ENCODE results near the gene ARHGAP19. TPM values are rescaled to one million over a fixed set of nuclear protein-coding genes. Genes with fewer than 3 reads are reported as not detected.

The ARHGAP19 gene
- total RNA-seq, 1 donor from 2014 or later: 27.8 TPM

DNA sequence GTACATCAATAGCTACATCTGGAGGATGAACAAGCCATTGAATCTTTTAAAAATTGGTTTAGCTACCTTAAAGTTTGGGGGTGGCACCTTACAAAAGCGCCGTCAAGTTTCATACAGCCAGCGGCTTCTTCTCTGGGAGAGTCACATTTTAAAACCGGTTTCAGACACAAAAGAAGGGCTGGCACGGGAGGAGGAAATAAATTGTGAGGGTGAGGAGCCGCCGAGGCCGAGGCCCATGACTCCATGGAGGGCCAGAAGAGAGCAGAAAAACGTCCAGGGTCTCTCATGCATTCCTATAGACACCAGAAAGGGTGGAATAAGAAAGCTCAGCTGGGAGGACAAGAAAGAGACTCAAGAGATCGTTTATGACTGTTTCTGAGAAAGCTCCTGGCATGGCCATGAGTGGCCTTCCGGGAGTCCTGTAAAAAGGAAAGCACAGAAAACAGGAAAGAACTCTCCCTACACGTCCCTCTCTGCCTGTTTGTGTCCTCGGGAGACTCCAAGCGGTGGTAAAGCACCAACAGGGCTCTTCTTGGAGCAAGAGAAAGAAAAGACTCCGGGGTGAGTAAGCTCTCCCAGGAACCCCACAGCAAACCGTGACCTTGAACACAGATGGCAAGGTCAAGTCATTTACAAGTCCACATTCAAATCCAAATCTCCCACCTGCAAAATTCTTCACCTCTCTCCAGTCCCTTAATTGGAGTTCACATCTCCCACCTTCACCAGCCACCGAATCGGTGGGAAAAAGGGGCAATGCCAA lies 40.3 kb upstream of the ARHGAP19 start:
- Mint-ChIP-seq H3K36me3 (ENCODE audit: low read depth) (peaks cover 15% of the 10 kb centered on the region), H3K4me1 (ENCODE audit: low read depth) (peaks cover 51% of the 10 kb centered on the region), H3K4me3 (peak overlapping the region; percentile 86), H3K9me3 (no peaks in the 10 kb centered on the region), H3K27ac (peak overlapping the region; percentile 75), H3K27me3 (ENCODE audit: insufficient read depth) (peaks cover 20% of the 10 kb centered on the region)
- no peak for DNase-seq (ENCODE audit: low spot score)
- intact Hi-C loops (cut with micrococcal nuclease): loop anchor here (1.0 to 10.0 kb wide), 4 partner anchors 11 to 745 kb away; partner anchors contain the start of gene TM9SF3

- Mint-ChIP-seq H3K4me3 (peak overlapping the region; percentile 54), H3K4me1 (ENCODE audit: low read depth) (peaks cover 64% of the 10 kb centered on the region), H3K9me3 (no peaks in the 10 kb centered on the region), H3K36me3 (ENCODE audit: low read depth) (peaks cover 15% of the 10 kb centered on the region), H3K27me3 (ENCODE audit: insufficient read depth) (peaks cover 6% of the 10 kb centered on the region), H3K27ac (no peak overlapping the region)
- intact Hi-C loops (cut with micrococcal nuclease): loop anchor here (5.0 to 10.0 kb wide), 2 partner anchors 356 to 744 kb away; partner anchors contain the start of gene TM9SF3
- no peak for DNase-seq (ENCODE audit: low spot score)
These were observed 38.8 kb upstream of the ARHGAP19 start for GRCh38 chr10:97331153-97331703.

- Mint-ChIP-seq H3K27ac (no peak overlapping the region), H3K36me3 (ENCODE audit: low read depth) (peaks cover 15% of the 10 kb centered on the region), H3K9me3 (no peaks in the 10 kb centered on the region), H3K4me3 (no peak overlapping the region), H3K4me1 (ENCODE audit: low read depth) (peaks cover 63% of the 10 kb centered on the region), H3K27me3 (ENCODE audit: insufficient read depth) (no peaks in the 10 kb centered on the region)
- intact Hi-C loops (cut with micrococcal nuclease): loop anchor here (5.0 to 10.0 kb wide), 2 partner anchors 355 to 742 kb away; partner anchors contain the start of gene TM9SF3
- no peak for DNase-seq (ENCODE audit: low spot score)
These were observed 37.3 kb upstream of the ARHGAP19 start for GRCh38 chr10:97329766-97330165.

DNA sequence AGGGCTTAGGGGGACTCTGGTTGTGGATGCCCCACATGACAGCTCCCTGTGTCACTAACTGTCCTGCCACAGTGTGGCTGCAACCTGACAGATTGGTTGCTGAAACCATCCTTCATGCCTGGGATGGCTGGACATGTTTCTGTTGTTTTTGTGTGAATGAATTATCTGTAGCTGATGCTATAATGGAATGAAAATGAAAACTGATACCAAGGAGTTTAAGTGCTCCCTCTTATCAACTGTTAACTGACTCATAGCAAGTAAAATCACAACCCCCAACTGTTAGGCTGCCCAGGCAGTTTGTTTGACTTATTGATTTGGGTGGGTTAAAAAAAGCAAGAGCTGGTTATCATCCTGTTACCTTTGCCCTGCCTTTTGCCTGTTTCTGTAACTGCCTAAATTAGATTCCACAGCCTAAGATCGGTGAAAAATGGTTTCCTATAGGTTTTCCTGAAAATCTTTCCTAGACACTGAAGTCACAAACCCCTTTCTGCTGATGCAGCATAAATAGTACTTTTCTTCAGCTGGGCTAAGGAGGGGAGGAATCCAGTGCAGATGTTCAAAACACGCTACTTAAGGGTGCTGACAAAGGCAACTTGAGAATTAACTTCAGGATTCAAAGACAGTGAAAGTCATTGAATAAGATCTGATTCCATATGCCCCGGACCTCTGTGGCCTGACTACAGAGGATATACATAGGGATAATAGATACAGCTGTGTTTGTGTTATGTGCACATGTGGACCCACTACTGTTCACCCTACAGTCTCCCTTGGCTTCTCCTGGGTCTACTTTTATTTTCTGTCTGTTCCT lies 36.4 kb upstream of the ARHGAP19 start:
- Mint-ChIP-seq H3K27me3 (ENCODE audit: insufficient read depth) (no peaks in the 10 kb centered on the region), H3K4me3 (no peak overlapping the region), H3K27ac (peak overlapping the region; percentile 15), H3K4me1 (ENCODE audit: low read depth) (peaks cover 63% of the 10 kb centered on the region), H3K36me3 (ENCODE audit: low read depth) (peaks cover 15% of the 10 kb centered on the region), H3K9me3 (no peaks in the 10 kb centered on the region)
- intact Hi-C loops (cut with micrococcal nuclease): no loop called here
- no peak for DNase-seq (ENCODE audit: low spot score)

DNA sequence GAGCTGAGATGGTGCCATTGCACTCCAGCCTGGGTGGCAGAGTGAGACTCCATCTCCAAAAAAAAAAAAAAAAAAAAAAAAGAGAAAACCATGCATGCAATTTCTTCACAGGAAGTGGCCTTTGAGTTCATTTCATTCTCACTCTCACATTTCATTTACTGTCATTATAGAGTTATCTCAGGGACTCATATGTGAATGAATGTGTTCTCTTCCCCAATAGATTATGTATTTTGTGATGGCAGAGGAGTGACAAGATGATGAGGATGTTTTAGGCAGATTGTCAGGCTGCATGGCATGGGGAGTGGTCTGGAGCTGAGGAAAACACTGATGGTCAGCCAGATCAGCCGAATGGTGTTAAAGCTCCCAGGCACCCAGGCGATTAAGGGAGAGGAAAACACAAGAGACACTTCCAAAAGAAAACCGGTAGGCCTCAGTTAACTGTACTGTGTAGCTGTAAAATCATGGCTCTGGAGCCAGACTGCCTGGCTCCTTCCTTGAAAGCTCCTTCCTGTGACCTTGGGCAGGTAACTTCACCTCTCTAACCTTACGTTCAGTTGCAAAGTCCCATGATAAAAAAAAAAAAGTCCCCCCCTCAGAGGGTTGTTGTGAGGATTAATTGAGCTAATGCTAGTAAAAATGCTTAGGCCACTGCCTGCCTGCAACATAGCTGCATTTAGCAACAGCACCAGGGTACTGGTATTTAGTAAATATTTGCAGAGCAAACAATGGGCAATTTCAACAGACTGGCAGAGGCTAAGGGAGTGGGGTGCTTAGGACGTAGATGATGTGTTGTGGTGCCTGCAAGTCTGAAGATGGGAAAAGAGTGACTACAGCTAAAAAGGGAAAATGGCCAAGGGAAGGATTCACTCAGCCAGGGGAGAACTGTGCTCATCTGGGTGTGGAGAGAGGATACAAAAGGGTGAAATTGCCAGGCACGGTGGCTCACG lies 35.2 kb upstream of the ARHGAP19 start:
- no peak overlapping the region for H3K4me3 Mint-ChIP-seq
- intact Hi-C loops (cut with micrococcal nuclease): no loop called here

DNA sequence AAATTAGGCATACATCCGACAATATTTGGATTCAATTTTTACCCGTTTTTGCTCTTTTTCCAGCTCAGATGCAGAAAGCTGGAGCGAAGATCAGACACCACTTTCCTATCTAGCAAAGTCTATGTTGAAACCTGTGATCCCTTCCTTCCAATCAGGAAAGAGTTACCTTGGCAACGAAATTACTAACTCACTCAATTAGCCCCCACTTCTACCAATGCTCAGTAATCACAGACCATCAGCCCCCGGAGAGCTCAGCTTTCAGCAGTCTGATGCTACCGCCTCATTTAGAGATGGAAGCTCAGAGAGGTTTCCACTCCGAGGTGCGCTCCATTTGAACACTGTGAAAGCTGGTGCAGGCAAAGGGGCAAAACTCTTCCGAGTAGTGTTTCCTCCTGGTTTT lies 33.3 kb upstream of the ARHGAP19 start:
- no peaks in the 10 kb centered on the region for H3K9me3 Mint-ChIP-seq
- no peak overlapping the region for H3K4me3 Mint-ChIP-seq
- H3K36me3 Mint-ChIP-seq (ENCODE audit: low read depth): peaks cover 9% of the 10 kb centered on the region
- H3K27ac Mint-ChIP-seq: no peak overlapping the region
- no peak for DNase-seq (ENCODE audit: low spot score)
- intact Hi-C loops (cut with micrococcal nuclease): no loop called here
- H3K4me1 Mint-ChIP-seq (ENCODE audit: low read depth): peaks cover 50% of the 10 kb centered on the region
- peaks cover 11% of the 10 kb centered on the region for H3K27me3 Mint-ChIP-seq (ENCODE audit: insufficient read depth)

More for the DNA sequence above, 35.2 kb upstream of the ARHGAP19 start:
- Mint-ChIP-seq H3K27ac (peak overlapping the region; percentile 84), H3K36me3 (ENCODE audit: low read depth) (peaks cover 15% of the 10 kb centered on the region), H3K9me3 (no peaks in the 10 kb centered on the region), H3K4me1 (ENCODE audit: low read depth) (peaks cover 52% of the 10 kb centered on the region), H3K27me3 (ENCODE audit: insufficient read depth) (no peaks in the 10 kb centered on the region)
- no peak for DNase-seq (ENCODE audit: low spot score)

GRCh38 chr10:97323501-97323900 lies 31.1 kb upstream of the ARHGAP19 start:
- peaks cover 48% of the 10 kb centered on the region for H3K4me1 Mint-ChIP-seq (ENCODE audit: low read depth)
- H3K27ac Mint-ChIP-seq: no peak overlapping the region
- no peaks in the 10 kb centered on the region for H3K9me3 Mint-ChIP-seq
- intact Hi-C loops (cut with micrococcal nuclease): no loop called here
- peaks cover 18% of the 10 kb centered on the region for H3K27me3 Mint-ChIP-seq (ENCODE audit: insufficient read depth)
- peaks cover 4% of the 10 kb centered on the region for H3K36me3 Mint-ChIP-seq (ENCODE audit: low read depth)
- no peak for DNase-seq (ENCODE audit: low spot score)
- H3K4me3 Mint-ChIP-seq: no peak overlapping the region

DNA sequence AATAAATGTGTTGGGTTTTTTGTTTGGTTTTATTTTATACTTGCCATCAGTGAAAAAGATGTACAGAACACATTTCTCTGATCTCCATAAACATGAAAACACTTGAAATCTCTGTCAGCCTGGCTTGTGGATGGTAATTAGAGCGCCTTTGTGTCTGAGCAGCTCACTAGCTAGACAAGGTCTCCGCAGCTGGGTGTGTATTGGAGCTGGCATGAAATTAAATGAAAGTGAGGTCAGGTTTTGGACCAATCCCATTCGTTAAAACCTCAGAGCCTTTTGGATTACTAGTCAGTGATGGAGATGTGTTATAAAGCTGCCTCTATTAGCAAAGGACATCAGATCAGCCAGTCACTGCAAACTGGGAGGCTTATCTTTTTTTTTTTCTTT lies 29.4 kb upstream of the ARHGAP19 start:
- Mint-ChIP-seq H3K27ac (peak overlapping the region; percentile 48), H3K36me3 (ENCODE audit: low read depth) (peaks cover 2% of the 10 kb centered on the region), H3K27me3 (ENCODE audit: insufficient read depth) (peaks cover 19% of the 10 kb centered on the region), H3K4me3 (peak overlapping the region; percentile 39), H3K4me1 (ENCODE audit: low read depth) (peaks cover 33% of the 10 kb centered on the region), H3K9me3 (no peaks in the 10 kb centered on the region)
- intact Hi-C loops (cut with micrococcal nuclease): loop anchor here (1.0 to 2.0 kb wide), 2 partner anchors 12 to 177 kb away; partner anchors contain the start of genes MMS19 and UBTD1
- no peak for DNase-seq (ENCODE audit: low spot score)

DNA sequence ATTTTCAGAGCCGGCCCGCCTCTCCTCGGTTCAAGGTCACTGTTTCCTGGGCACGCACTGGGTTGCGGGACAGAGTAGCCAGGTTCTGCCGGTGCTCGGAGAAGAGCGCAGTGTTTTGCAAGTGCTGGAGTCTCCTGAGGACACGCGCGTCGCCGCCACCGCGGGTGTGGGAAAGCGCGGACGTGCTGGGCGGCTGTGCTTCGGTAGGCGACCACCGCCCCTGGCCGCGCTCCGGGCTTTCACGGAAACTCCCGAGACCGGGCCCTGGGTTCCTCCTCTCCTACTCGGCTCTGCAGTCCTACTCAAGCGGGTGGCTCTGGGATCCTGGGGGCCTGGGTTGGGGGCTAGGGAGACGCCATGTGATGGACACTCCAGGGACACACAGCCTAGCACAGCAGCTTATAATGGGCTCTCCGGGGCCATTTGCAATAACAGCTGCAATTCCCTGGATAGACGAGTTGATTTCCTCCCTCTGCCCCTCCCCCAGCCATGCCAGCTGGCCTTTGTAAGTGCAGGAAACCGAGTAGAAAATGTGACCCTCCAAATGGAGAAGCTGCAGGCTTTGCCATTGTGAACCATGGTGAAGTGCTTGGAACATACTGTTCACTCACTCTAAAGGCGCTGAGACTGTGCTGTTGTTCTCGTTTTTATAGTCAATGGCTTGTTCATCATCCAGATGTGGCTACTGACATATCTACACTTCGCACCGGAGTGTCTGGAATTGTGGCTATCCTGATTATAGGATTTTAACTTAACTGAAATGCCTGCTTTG lies 28.8 kb upstream of the ARHGAP19 start:
- peaks cover 19% of the 10 kb centered on the region for H3K27me3 Mint-ChIP-seq (ENCODE audit: insufficient read depth)
- H3K27ac Mint-ChIP-seq: peak overlapping the region; percentile 86
- H3K4me1 Mint-ChIP-seq (ENCODE audit: low read depth): peaks cover 30% of the 10 kb centered on the region
- H3K36me3 Mint-ChIP-seq (ENCODE audit: low read depth): peaks cover 2% of the 10 kb centered on the region
- intact Hi-C loops (cut with micrococcal nuclease): loop anchor here (1.0 to 2.0 kb wide), 2 partner anchors 12 to 178 kb away; partner anchors contain the start of genes MMS19 and UBTD1
- H3K9me3 Mint-ChIP-seq: no peaks in the 10 kb centered on the region
- peak overlapping the region; percentile 87 for H3K4me3 Mint-ChIP-seq
- DNase-seq (ENCODE audit: low spot score): no peak

GRCh38 chr10:97320480-97321031 lies 28.1 kb upstream of the ARHGAP19 start:
- Mint-ChIP-seq H3K4me1 (ENCODE audit: low read depth) (peaks cover 26% of the 10 kb centered on the region), H3K4me3 (peak overlapping the region; percentile 87), H3K36me3 (ENCODE audit: low read depth) (peaks cover 2% of the 10 kb centered on the region), H3K9me3 (no peaks in the 10 kb centered on the region), H3K27me3 (ENCODE audit: insufficient read depth) (peaks cover 23% of the 10 kb centered on the region), H3K27ac (peak overlapping the region; percentile 86)
- DNase-seq (ENCODE audit: low spot score): no peak
- intact Hi-C loops (cut with micrococcal nuclease): loop anchor here (1.0 to 2.0 kb wide), 2 partner anchors 13 to 178 kb away; partner anchors contain the start of genes MMS19 and UBTD1
